Subcutaneous abdominal adipose tissue (tissue), 5 donors: ENCODE measurements around the gene RSPH1.

Source experiments
- H3K27ac ChIP-seq: one replicate; pipeline ENCODE4 v1.7.0; 2013; ENCODE audit warnings: low read depth, mild to moderate bottlenecking, inconsistent platforms, low read length, moderate library complexity
- H3K27me3 ChIP-seq, 5 donors: one replicate each; pipeline ENCODE4 v1.7.0; 2013; ENCODE audit warnings: low read length in 5 of 5, inconsistent platforms in 1 of 5; ENCODE audit not compliant: control insufficient read depth in 5 of 5, insufficient read depth in 4 of 5
- H3K36me3 ChIP-seq, 5 donors: one replicate each; pipeline ENCODE4 v1.7.0; 2013; ENCODE audit warnings: low read length in 5 of 5; ENCODE audit not compliant: control insufficient read depth in 5 of 5, insufficient read depth in 5 of 5
- H3K4me1 ChIP-seq, 5 donors: one replicate each; pipeline ENCODE4 v1.7.0; 2013; ENCODE audit warnings: low read length in 5 of 5, mild to moderate bottlenecking in 3 of 5, moderate library complexity in 1 of 5; ENCODE audit not compliant: control insufficient read depth in 5 of 5, insufficient read depth in 5 of 5
- H3K4me3 ChIP-seq, 5 donors: one replicate each; pipeline ENCODE4 v1.7.0; 2013; ENCODE audit warnings: low read length in 5 of 5, low read depth in 1 of 5
- H3K9ac ChIP-seq, 5 donors: one replicate each; pipeline ENCODE4 v1.7.0; 2013; ENCODE audit warnings: low read length in 5 of 5, mild to moderate bottlenecking in 4 of 5, moderate library complexity in 3 of 5
- H3K9me3 ChIP-seq, 5 donors: one replicate each; pipeline ENCODE4 v1.7.0; 2013; ENCODE audit warnings: low read length in 5 of 5; ENCODE audit not compliant: control insufficient read depth in 5 of 5
- donor health status: healthy.
- donor health status: healthy.
- donor health status: healthy.
- donor health status: healthy.
- donor health status: healthy.

RSPH1 gene

GRCh38 chr21:42461185-42461520 is 34.9 kb downstream of the RSPH1 start:
- peaks cover 0 to 20% (median 9%) of the 10 kb centered on the region in 5 donors for H3K4me1 ChIP-seq
- H3K9me3 ChIP-seq: no peaks in the 10 kb centered on the region
- H3K36me3 ChIP-seq: no peaks in the 10 kb centered on the region
- no peak overlapping the region for H3K27ac ChIP-seq
- H3K9ac ChIP-seq: no peak overlapping the region
- H3K27me3 ChIP-seq: peaks cover 0 to 12% (median 4%) of the 10 kb centered on the region in 5 donors
- H3K4me3 ChIP-seq: no peak overlapping the region

- no peak overlapping the region for H3K4me3 ChIP-seq
Observed at GRCh38 chr21:42460391-42461184, 35.4 kb downstream of the RSPH1 start.

GRCh38 chr21:42459546-42460215 is 36.3 kb downstream of the RSPH1 start:
- peaks cover 0 to 12% (median 4%) of the 10 kb centered on the region in 5 donors for H3K27me3 ChIP-seq
- H3K9me3 ChIP-seq: no peaks in the 10 kb centered on the region
- H3K27ac ChIP-seq: no peak overlapping the region
- no peaks in the 10 kb centered on the region for H3K36me3 ChIP-seq
- H3K9ac ChIP-seq: no peak overlapping the region
- no peak overlapping the region for H3K4me3 ChIP-seq
- H3K4me1 ChIP-seq: peaks cover 0 to 12% (median under 1%) of the 10 kb centered on the region in 5 donors

More at GRCh38 chr21:42460391-42461184, 35.4 kb downstream of the RSPH1 start:
- Histone ChIP-seq H3K9me3 (no peaks in the 10 kb centered on the region), H3K36me3 (no peaks in the 10 kb centered on the region), H3K4me1 (peaks cover 0 to 17% (median 7%) of the 10 kb centered on the region in 5 donors), H3K27me3 (peaks cover 0 to 12% (median 4%) of the 10 kb centered on the region in 5 donors), H3K9ac (no peak overlapping the region), H3K27ac (no peak overlapping the region)

- Histone ChIP-seq H3K36me3 (no peaks in the 10 kb centered on the region), H3K9ac (no peak overlapping the region), H3K9me3 (no peaks in the 10 kb centered on the region), H3K4me1 (peaks cover 0 to 14% (median 1%) of the 10 kb centered on the region in 5 donors), H3K27ac (no peak overlapping the region), H3K4me3 (no peak overlapping the region), H3K27me3 (peaks cover 0 to 12% (median 4%) of the 10 kb centered on the region in 5 donors)
Observed at GRCh38 chr21:42459082-42459460, 37.0 kb downstream of the RSPH1 start.

GRCh38 chr21:42456457-42456856 is 39.6 kb downstream of the RSPH1 start:
- Histone ChIP-seq H3K36me3 (no peaks in the 10 kb centered on the region), H3K9ac (no peak overlapping the region), H3K27ac (no peak overlapping the region), H3K4me3 (no peak overlapping the region), H3K4me1 (peaks cover 0 to 29% (median 16%) of the 10 kb centered on the region in 5 donors), H3K9me3 (no peaks in the 10 kb centered on the region), H3K27me3 (peaks cover 0 to 4% (median 3%) of the 10 kb centered on the region in 5 donors)

GRCh38 chr21:42455754-42456440 is 40.1 kb downstream of the RSPH1 start:
- peaks cover 0 to 4% (median 3%) of the 10 kb centered on the region in 5 donors for H3K27me3 ChIP-seq
- H3K4me3 ChIP-seq: no peak overlapping the region
- no peak overlapping the region for H3K27ac ChIP-seq
- H3K9me3 ChIP-seq: no peaks in the 10 kb centered on the region
- no peak overlapping the region for H3K9ac ChIP-seq
- no peaks in the 10 kb centered on the region for H3K36me3 ChIP-seq
- peaks cover 0 to 29% (median 16%) of the 10 kb centered on the region in 5 donors for H3K4me1 ChIP-seq

GRCh38 chr21:42455196-42455595 is 40.8 kb downstream of the RSPH1 start:
- peaks cover 0 to 34% (median 19%) of the 10 kb centered on the region in 5 donors for H3K4me1 ChIP-seq
- H3K36me3 ChIP-seq: no peaks in the 10 kb centered on the region
- no peak overlapping the region for H3K9ac ChIP-seq
- H3K27me3 ChIP-seq: peaks cover 0 to 3% (median 0%) of the 10 kb centered on the region in 5 donors
- no peak overlapping the region for H3K27ac ChIP-seq
- no peaks in the 10 kb centered on the region for H3K9me3 ChIP-seq
- no peak overlapping the region for H3K4me3 ChIP-seq

DNA sequence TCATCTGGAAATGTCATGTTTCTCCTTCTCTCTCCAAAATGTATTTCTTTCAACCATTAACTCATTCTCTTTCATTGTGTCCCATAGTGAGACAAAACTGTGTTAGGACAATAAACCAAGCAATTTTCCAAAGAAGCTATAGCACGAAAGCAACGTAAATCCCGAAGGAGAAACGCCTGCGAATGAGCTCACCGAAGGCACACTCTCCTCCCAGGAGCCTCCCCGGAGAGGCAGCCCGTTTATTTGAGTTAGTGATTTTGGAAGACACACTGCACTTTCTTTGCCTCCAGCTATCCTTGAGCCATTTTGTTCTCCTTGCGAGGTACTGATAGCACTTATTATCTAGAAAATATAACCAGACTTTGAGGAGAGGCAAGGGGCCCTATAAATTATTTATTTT is 41.2 kb downstream of the RSPH1 start:
- Histone ChIP-seq H3K27me3 (peaks cover 0 to 3% (median 0%) of the 10 kb centered on the region in 5 donors), H3K9me3 (no peaks in the 10 kb centered on the region), H3K9ac (no peak overlapping the region), H3K27ac (no peak overlapping the region), H3K4me1 (peaks cover 0 to 34% (median 20%) of the 10 kb centered on the region in 5 donors), H3K36me3 (no peaks in the 10 kb centered on the region), H3K4me3 (no peak overlapping the region)

GRCh38 chr21:42453986-42454570 is 41.9 kb downstream of the RSPH1 start:
- Histone ChIP-seq H3K27me3 (peaks cover 0 to 3% (median 0%) of the 10 kb centered on the region in 5 donors), H3K36me3 (no peaks in the 10 kb centered on the region), H3K27ac (no peak overlapping the region), H3K4me3 (no peak overlapping the region), H3K9ac (no peak overlapping the region), H3K4me1 (peaks cover 0 to 34% (median 23%) of the 10 kb centered on the region in 5 donors), H3K9me3 (no peaks in the 10 kb centered on the region)
